ENCODE measurements around the gene OVOL2.
A peak's percentile ranks its signal among the peaks of the same experiment; 100 is the strongest.
"Not testable (repeated sequence)": the region's sequence is repeated elsewhere in the genome, so short reads cannot be mapped to it uniquely, and the experiment has no call there.

OVOL2 gene

GRCh38 chr20:18088298-18088697 lies 30.6 kb upstream of the OVOL2 start:
- H3K4me1 ChIP-seq (ENCODE audit: control insufficient read depth, insufficient read depth, low read length, unreplicated experiment); H2AFZ ChIP-seq (ENCODE audit: low read length, unreplicated experiment); H3K36me3 ChIP-seq (ENCODE audit: insufficient read depth, low read length); H3K79me2 ChIP-seq (ENCODE audit: control insufficient read depth, insufficient read depth, low read length, unreplicated experiment); H3K4me3 ChIP-seq (ENCODE audit: low read depth, low read length); H3K27ac ChIP-seq (ENCODE audit: low read depth, low read length): not testable (repeated sequence)
- H3K27me3 ChIP-seq (ENCODE audit: insufficient read depth, low read length) = peaks cover 50% of the 10 kb centered on the region

- Histone ChIP-seq H3K27ac (ENCODE audit: low read depth, low read length) (no peak overlapping the region), H2AFZ (ENCODE audit: low read length, unreplicated experiment) (no peak overlapping the region), H3K4me3 (ENCODE audit: low read depth, low read length) (no peak overlapping the region), H3K79me2 (ENCODE audit: control insufficient read depth, insufficient read depth, low read length, unreplicated experiment) (no peaks in the 10 kb centered on the region), H3K36me3 (ENCODE audit: insufficient read depth, low read length) (no peaks in the 10 kb centered on the region), H3K4me1 (ENCODE audit: control insufficient read depth, insufficient read depth, low read length, unreplicated experiment) (no peaks in the 10 kb centered on the region), H3K27me3 (ENCODE audit: insufficient read depth, low read length) (peaks cover 54% of the 10 kb centered on the region)
Observed at GRCh38 chr20:18087054-18087453, 29.3 kb upstream of the OVOL2 start.

GRCh38 chr20:18080836-18081235 lies 23.1 kb upstream of the OVOL2 start:
- not testable (repeated sequence) for H3K36me3 ChIP-seq (ENCODE audit: insufficient read depth, low read length); H3K4me1 ChIP-seq (ENCODE audit: control insufficient read depth, insufficient read depth, low read length, unreplicated experiment); H3K79me2 ChIP-seq (ENCODE audit: control insufficient read depth, insufficient read depth, low read length, unreplicated experiment); H3K4me3 ChIP-seq (ENCODE audit: low read depth, low read length); H2AFZ ChIP-seq (ENCODE audit: low read length, unreplicated experiment); H3K27ac ChIP-seq (ENCODE audit: low read depth, low read length)
- peaks cover 51% of the 10 kb centered on the region for H3K27me3 ChIP-seq (ENCODE audit: insufficient read depth, low read length)

- H2AFZ ChIP-seq (ENCODE audit: low read length, unreplicated experiment) = no peak overlapping the region
- no peaks in the 10 kb centered on the region for H3K36me3 ChIP-seq (ENCODE audit: insufficient read depth, low read length)
- no peaks in the 10 kb centered on the region for H3K79me2 ChIP-seq (ENCODE audit: control insufficient read depth, insufficient read depth, low read length, unreplicated experiment)
- no peak overlapping the region for H3K4me3 ChIP-seq (ENCODE audit: low read depth, low read length)
- H3K27ac ChIP-seq (ENCODE audit: low read depth, low read length) = no peak overlapping the region
- no peaks in the 10 kb centered on the region for H3K4me1 ChIP-seq (ENCODE audit: control insufficient read depth, insufficient read depth, low read length, unreplicated experiment)
- H3K27me3 ChIP-seq (ENCODE audit: insufficient read depth, low read length) = peaks cover 53% of the 10 kb centered on the region
Observed at GRCh38 chr20:18079756-18080353, 22.1 kb upstream of the OVOL2 start.

- H3K36me3 ChIP-seq (ENCODE audit: insufficient read depth, low read length) = no peaks in the 10 kb centered on the region
- peaks cover 35% of the 10 kb centered on the region for H3K27me3 ChIP-seq (ENCODE audit: insufficient read depth, low read length)
- no peaks in the 10 kb centered on the region for H3K4me1 ChIP-seq (ENCODE audit: control insufficient read depth, insufficient read depth, low read length, unreplicated experiment)
- H3K4me3 ChIP-seq (ENCODE audit: low read depth, low read length) = no peak overlapping the region
- no peaks in the 10 kb centered on the region for H3K79me2 ChIP-seq (ENCODE audit: control insufficient read depth, insufficient read depth, low read length, unreplicated experiment)
- no peak overlapping the region for H2AFZ ChIP-seq (ENCODE audit: low read length, unreplicated experiment)
- H3K27ac ChIP-seq (ENCODE audit: low read depth, low read length) = no peak overlapping the region
Observed at GRCh38 chr20:18077157-18077556, 19.4 kb upstream of the OVOL2 start.

GRCh38 chr20:18072532-18072931 lies 14.8 kb upstream of the OVOL2 start:
- Histone ChIP-seq H3K36me3 (ENCODE audit: insufficient read depth, low read length) (no peaks in the 10 kb centered on the region), H3K27me3 (ENCODE audit: insufficient read depth, low read length) (peaks cover 26% of the 10 kb centered on the region), H3K4me1 (ENCODE audit: control insufficient read depth, insufficient read depth, low read length, unreplicated experiment) (no peaks in the 10 kb centered on the region), H3K4me3 (ENCODE audit: low read depth, low read length) (no peak overlapping the region), H2AFZ (ENCODE audit: low read length, unreplicated experiment) (no peak overlapping the region), H3K27ac (ENCODE audit: low read depth, low read length) (no peak overlapping the region), H3K79me2 (ENCODE audit: control insufficient read depth, insufficient read depth, low read length, unreplicated experiment) (no peaks in the 10 kb centered on the region)

GRCh38 chr20:18066421-18067333 lies 9.0 kb upstream of the OVOL2 start:
- H2AFZ ChIP-seq (ENCODE audit: low read length, unreplicated experiment) = no peak overlapping the region

GRCh38 chr20:18063676-18064075 lies 6.0 kb upstream of the OVOL2 start:
- H3K27ac ChIP-seq (ENCODE audit: low read depth, low read length) = no peak overlapping the region
- no peak overlapping the region for H2AFZ ChIP-seq (ENCODE audit: low read length, unreplicated experiment)
- H3K27me3 ChIP-seq (ENCODE audit: insufficient read depth, low read length) = peaks cover 59% of the 10 kb centered on the region
- no peaks in the 10 kb centered on the region for H3K79me2 ChIP-seq (ENCODE audit: control insufficient read depth, insufficient read depth, low read length, unreplicated experiment)
- H3K36me3 ChIP-seq (ENCODE audit: insufficient read depth, low read length) = no peaks in the 10 kb centered on the region
- H3K4me3 ChIP-seq (ENCODE audit: low read depth, low read length) = no peak overlapping the region
- no peaks in the 10 kb centered on the region for H3K4me1 ChIP-seq (ENCODE audit: control insufficient read depth, insufficient read depth, low read length, unreplicated experiment)

More at GRCh38 chr20:18066421-18067333, 9.0 kb upstream of the OVOL2 start:
- Histone ChIP-seq H3K4me1 (ENCODE audit: control insufficient read depth, insufficient read depth, low read length, unreplicated experiment) (no peaks in the 10 kb centered on the region), H3K79me2 (ENCODE audit: control insufficient read depth, insufficient read depth, low read length, unreplicated experiment) (no peaks in the 10 kb centered on the region), H3K27ac (ENCODE audit: low read depth, low read length) (no peak overlapping the region), H3K4me3 (ENCODE audit: low read depth, low read length) (no peak overlapping the region), H3K36me3 (ENCODE audit: insufficient read depth, low read length) (no peaks in the 10 kb centered on the region), H3K27me3 (ENCODE audit: insufficient read depth, low read length) (peaks cover 39% of the 10 kb centered on the region)

- no peaks in the 10 kb centered on the region for H3K79me2 ChIP-seq (ENCODE audit: control insufficient read depth, insufficient read depth, low read length, unreplicated experiment)
- H2AFZ ChIP-seq (ENCODE audit: low read length, unreplicated experiment) = no peak overlapping the region
- H3K4me1 ChIP-seq (ENCODE audit: control insufficient read depth, insufficient read depth, low read length, unreplicated experiment) = peaks cover 6% of the 10 kb centered on the region
- H3K27ac ChIP-seq (ENCODE audit: low read depth, low read length) = no peak overlapping the region
- peaks cover 88% of the 10 kb centered on the region for H3K27me3 ChIP-seq (ENCODE audit: insufficient read depth, low read length)
- H3K36me3 ChIP-seq (ENCODE audit: insufficient read depth, low read length) = no peaks in the 10 kb centered on the region
- H3K4me3 ChIP-seq (ENCODE audit: low read depth, low read length) = no peak overlapping the region
Observed at GRCh38 chr20:18059603-18060002, 1.9 kb upstream of the OVOL2 start.

GRCh38 chr20:18058661-18059467 lies 1.1 kb upstream of the OVOL2 start:
- H2AFZ ChIP-seq (ENCODE audit: low read length, unreplicated experiment) = peak overlapping the region; percentile 17
- H3K27me3 ChIP-seq (ENCODE audit: insufficient read depth, low read length) = peaks cover 90% of the 10 kb centered on the region
- H3K4me3 ChIP-seq (ENCODE audit: low read depth, low read length) = peak overlapping the region; percentile 44; the same call in 1 of the 2 replicates
- H3K36me3 ChIP-seq (ENCODE audit: insufficient read depth, low read length) = no peaks in the 10 kb centered on the region
- H3K4me1 ChIP-seq (ENCODE audit: control insufficient read depth, insufficient read depth, low read length, unreplicated experiment) = peaks cover 6% of the 10 kb centered on the region
- no peak overlapping the region for H3K27ac ChIP-seq (ENCODE audit: low read depth, low read length)
- no peaks in the 10 kb centered on the region for H3K79me2 ChIP-seq (ENCODE audit: control insufficient read depth, insufficient read depth, low read length, unreplicated experiment)

All from ACC112 (cell line).